ENCODE measurements around the gene MBD6.
"Not testable (repeated sequence)": the region's sequence is repeated elsewhere in the genome, so short reads cannot be mapped to it uniquely, and the experiment has no call there.

MBD6 gene

DNA sequence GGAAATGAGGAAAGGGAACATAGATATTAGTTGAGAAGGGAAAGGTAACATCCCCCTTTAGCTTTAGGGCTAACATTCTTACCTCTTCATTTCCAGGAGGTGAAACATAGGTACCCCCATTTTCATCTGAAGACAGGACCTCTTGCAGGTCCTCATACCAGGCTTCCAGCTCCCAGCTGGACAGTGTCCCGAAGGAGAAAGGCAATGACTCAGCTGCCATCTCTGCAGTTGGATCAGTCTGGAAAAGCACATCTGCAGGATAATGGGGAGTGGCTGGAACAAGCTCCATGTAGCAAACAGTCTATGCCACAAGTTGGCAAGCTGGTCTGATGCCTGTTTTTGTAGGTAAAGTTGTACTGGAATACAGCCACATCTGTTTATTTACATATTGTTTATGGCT lies 5.4 kb upstream of the MBD6 start:
- DNase-seq = no peak

DNA sequence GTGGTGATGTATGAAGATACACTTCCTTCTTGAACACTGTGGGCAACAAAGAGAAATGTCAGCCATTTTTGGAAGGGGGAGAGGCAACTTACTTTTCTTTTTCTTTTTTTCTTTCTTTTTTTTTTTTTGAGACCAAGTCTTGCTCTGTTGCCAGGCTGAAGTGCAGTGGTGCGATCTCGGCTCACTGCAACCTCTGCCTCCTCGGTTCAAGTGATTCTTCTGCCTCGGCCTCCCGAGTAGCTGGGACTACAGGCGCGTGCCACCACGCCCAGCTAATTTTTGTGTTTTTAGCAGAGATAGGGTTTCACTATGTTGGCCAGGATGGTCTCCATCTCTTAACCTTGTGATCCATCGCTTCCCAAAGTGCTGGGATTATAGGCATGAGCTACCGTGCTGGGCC lies 4.9 kb upstream of the MBD6 start:
- not testable (repeated sequence) for DNase-seq

DNA sequence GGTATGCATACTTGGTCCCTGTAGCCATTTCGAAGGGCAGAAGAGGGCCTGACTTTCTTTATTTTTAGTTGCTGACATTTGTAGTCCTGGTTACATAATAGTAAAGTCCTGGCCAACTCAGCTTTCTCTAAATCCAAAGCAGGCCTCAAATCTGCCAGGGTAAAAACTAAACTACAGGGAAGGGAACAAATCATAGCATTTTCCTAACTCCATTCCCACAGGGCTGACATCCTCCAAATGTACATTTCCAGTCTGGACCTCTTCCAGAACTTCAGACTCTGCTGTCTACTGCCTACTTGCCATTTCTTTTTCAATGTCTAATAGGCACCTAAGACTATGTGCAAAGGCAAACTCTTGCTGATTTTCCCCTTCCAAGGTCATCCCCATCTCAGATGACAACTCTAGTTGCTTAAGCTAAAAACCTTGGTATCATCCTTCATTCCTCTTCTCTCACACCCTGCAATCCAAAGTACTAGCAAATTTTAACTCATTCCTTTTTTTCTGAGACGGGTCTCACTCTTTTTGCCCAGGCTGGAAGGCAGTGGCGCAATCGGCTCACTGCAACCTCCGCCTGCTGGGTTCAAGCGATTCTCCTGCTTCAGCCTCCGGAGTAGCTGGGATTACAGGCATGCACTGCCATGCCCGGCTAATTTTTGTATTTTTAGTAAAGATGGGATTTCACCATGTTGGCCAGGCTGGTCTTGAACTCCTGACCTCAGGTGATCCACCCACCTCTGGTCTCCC lies 4.3 kb upstream of the MBD6 start:
- DNase-seq = no peak

DNA sequence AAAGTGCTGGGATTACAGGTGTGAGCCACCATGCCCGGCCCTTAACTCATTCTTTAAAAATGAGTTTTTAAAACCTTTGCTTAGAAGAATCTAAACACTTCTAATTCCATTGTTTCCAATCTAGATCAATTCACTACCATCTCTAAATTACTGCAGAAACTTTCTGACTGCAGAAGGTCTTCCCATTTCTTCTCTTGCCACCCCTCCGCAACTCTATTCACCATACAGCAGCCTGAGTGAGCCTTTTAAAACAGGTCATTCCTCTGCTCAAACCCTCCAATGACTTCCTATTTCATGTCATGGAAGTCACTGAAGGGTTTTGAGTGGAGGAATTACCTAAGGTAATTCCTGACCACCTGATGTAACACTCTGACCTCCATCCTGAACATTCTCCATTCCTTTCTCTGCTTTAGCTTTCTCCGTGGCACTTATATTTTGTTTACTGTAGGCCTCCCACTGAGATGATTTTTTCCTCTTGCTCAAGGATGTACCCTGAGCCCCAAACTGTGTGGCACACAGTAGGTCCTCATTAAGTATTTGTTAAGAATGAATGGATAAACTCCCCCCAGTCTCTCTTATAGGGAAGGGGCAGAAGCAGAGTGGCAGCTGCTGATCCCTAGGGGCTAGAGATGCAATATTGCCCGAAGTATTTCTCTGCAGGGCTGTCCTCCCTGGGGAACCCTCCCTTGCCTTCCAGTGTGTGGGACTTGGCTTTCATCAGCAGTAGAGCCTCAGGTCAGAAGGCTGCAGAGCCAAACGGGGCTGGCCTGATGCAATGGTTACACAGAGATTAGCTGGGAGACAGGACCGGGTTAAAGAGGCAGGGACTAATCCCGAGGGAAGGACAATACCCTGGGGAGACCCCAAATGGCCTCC lies 3.5 kb upstream of the MBD6 start:
- DNase-seq = peak; percentile 21

DNA sequence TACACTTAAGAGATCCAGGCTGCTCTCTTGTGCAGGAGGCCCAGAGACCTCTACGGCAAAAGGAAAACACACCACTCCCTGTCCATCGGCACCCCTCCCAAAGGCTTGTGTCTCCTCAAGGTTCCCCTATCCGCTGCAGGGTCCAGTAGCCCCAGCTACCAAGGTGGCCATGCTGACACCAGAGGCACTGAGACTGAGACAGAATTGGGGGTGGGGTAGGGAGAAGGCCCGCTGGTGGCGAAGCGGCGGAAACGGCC lies 2.9 kb upstream of the MBD6 start:
- no peak for DNase-seq

DNA sequence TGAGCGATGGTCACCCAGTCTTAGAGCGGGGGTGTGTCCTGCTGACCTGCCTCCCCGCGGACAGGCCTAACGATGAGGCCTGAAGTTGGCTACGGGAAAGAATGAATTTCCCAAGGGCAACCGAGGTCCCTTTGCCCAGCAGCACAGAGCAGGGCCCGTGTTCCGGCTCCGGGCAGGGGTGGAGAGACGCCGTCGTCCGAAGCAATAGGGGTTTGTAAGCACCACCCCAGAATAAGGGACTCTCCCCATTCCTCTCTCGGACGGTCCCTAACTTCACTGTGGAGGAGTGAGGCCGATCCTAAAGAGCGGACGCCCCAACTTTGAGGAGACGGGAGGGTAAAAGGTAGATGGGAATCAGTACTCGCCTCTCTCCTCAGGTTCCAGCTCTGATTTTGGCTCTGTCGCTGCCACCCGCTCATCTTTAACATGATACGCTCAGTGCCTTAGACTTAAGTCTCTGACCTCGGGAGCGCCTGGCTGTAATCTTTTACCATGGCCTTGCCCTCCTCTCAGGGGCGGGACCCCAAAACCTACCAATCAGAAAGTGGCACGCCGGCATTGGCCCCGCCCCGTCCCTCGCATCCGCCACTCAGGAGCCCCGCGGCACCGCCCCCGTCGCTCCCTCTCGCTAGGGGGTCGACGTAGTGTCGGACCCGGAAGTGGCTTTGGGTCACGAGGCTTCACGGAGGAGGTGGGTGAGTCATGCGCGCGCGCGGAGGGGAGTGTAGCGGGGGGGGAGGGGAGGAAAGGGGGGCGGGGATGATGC lies 2.4 kb upstream of the MBD6 start, which contains the start of gene DDIT3:
TSS of gene DDIT3 (minus strand) at position 462 of the 766 bp plus-strand sequence. CDS start 3,108 bp downstream, outside the sequence.
- DNase-seq = peak; percentile 99

DNA sequence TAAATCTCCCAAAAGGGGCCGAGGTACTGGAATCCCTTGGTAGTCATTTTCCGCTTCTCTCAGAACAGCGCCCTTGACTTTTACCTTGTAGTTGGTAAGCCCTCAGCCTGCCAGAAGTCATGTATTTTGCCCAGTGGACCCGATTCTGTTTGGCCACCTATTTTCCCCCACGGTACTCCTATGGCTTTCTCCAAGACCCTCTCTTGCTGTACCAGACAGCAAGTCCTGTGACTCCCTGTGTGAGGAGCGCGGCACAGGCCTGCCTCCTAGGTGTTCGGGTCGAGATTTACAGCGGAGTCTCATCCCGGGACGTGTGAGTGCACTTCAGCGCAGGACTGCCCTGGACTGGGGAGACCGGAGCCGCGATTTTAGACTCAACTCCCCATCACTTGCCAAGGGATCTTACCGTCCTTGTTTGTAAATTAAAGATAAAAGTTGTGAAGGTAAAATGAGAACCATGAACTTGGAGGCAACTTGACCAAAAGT lies 1.1 kb upstream of the MBD6 start:
- DNase-seq = no peak

DNA sequence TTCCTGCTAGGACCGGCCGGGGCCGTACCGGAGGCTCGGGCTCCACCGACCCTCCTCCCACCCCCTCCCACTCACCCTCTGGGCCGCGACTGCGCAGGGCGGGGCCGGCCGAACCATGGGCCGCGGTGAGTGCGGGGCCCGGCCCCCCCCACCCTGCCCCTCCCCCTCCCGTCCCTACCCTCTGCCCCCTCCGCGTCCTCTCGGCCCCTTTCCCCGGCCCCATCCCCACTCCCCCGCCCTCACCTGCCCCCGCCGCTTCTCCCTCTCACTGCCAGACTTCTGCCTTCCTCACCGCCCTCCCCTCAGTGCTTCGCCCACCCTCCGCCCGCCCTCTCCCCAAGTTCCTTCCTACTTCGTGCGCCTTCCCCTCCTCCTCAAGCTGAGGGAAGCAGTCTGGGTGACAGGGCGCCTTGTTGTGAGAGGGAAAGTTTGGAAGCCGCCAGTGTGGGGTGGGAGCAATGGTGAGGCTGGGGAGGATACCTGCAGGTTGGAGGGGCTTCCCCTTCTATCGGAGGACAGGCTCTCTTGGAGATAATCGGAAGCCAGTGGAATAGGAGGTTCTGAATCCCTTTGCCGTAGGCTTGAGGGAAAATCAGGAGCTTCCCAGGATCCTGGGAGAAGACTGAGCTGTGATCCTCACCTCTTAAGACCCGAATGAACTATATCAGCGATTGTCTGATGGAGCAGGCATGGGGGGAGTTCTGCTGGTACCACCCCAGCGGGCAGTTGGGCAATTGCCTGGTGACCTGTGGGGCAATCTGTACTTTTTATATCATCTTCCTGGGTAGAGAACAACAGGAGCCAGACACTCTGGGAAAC lies 472 bp downstream of the MBD6 start:
- DNase-seq = no peak

DNA sequence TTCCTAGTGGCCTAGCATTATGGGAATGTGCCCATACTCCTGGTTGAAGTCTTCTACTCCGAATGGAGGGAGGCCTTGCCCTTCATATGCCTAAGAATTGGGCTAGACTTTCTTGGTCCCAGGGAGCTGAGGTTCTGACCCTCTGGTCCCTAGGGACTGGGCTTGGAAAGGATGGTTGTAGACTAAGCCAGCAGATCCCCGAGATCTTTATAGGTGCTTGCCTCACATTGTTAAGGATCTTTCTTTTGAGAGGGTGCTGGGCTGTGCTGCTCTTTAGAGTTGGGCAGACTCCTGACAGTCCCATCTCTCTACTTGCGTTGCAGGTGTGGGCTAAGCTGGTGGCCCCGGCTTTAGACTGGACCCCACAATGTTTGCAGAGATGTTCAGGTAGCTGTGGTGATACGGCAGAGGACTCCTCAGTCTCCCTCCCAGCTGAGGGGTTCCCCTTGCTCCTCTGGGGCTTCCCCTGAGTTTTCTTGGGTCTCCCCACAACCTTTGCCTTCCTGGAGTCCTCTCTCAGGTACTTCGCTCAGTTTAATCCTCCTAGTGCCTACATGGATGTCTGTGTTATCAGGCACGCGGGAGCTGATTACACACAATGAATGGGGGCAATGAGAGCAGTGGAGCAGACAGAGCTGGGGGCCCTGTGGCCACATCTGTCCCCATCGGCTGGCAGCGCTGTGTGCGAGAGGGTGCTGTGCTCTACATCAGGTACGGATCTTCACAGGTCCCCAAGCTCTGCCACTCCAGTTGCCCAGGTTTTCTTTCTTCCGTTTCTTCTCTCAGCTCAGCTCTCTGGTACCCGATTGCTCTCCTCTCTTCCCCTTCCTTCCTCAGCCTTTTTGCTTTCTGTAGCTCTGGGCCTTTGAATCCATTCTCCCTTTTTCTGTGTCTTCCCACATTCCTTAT lies 1.3 kb downstream of the MBD6 start:
- DNase-seq = peak; percentile 42

DNA sequence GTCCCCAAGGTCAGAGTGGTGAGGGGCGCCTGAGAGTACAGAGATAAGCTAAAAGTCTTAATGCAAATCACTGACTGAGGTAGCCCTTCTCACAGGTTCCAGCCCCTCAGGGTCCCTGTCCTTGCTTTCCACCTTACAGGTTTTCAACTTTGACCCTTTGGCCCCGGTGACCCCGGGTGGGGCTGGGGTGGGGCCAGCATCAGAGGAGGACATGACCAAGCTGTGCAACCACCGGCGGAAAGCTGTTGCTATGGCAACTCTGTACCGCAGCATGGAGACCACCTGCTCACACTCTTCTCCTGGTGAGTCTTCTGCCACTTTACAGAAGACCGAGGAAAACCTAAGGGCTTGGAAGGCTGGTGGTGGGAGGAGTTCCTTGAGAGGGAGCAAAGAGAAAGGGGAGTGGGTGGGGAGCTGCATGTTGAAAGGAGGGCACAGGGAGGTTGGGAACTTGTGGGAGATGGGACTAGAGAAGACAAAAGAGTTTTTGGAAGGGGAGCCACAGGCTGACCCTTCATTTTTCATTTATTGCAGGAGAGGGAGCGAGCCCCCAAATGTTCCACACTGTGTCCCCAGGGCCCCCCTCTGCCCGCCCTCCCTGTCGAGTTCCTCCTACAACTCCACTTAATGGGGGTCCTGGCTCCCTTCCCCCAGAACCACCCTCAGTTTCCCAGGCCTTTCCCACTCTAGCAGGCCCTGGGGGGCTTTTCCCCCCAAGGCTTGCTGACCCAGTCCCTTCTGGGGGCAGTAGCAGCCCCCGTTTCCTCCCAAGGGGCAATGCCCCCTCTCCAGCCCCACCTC lies 2.4 kb downstream of the MBD6 start:
- no peak for DNase-seq

DNA sequence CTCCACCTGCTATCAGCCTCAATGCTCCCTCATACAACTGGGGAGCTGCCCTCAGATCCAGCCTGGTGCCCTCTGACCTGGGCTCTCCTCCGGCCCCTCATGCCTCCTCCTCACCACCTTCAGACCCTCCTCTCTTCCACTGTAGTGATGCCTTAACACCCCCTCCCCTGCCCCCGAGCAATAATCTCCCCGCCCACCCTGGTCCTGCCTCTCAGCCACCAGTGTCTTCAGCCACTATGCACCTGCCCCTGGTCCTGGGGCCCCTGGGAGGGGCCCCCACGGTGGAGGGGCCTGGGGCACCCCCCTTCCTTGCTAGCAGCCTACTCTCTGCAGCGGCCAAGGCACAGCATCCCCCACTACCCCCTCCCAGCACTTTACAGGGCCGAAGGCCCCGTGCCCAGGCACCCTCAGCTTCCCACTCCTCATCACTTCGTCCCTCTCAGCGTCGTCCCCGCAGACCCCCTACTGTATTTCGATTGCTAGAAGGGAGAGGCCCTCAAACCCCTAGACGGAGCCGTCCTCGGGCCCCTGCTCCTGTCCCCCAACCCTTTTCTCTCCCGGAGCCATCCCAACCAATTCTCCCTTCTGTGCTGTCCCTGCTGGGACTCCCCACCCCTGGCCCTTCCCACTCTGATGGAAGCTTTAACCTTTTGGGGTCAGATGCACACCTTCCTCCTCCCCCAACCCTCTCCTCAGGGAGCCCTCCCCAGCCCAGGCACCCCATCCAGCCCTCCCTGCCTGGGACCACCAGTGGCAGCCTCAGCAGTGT lies 3.2 kb downstream of the MBD6 start:
- DNase-seq = no peak

DNA sequence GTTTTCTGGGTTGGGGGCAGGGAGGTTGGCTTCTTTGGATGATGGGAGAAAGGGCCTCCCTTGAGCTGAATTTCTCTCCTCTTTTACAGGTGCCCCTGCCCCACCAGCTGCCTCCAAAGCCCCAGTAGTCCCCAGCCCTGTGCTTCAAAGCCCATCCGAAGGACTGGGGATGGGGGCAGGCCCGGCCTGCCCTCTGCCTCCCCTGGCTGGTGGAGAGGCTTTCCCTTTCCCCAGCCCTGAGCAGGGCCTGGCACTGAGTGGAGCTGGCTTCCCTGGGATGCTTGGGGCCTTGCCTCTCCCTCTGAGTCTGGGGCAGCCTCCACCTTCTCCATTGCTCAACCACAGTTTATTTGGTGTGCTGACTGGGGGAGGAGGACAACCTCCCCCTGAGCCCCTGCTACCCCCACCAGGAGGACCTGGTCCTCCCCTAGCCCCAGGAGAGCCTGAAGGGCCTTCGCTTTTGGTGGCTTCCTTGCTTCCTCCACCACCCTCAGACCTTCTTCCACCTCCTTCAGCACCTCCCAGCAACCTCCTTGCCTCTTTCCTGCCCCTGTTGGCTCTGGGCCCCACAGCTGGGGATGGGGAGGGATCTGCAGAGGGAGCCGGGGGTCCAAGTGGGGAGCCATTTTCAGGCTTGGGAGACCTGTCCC lies 4.0 kb downstream of the MBD6 start:
- no peak for DNase-seq

DNA sequence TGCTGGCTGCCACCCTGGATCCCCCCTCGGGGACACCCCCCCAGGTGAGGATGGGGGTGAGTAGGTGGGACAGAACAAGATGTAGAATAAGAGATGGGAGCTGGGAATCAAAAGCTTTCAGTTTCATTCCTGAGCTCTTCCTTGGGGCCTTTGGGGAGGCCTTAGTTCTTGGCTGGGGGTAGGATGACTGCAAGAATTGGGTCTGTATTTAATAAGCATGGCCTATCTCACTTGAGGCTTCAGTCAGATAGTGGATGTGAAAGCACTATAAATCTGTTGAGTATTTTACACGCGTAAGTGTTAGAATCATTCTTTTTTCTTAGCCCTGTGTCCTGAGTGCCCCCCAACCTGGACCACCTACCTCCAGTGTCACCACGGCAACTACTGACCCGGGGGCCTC lies 4.6 kb downstream of the MBD6 start:
- no peak for DNase-seq

DNA sequence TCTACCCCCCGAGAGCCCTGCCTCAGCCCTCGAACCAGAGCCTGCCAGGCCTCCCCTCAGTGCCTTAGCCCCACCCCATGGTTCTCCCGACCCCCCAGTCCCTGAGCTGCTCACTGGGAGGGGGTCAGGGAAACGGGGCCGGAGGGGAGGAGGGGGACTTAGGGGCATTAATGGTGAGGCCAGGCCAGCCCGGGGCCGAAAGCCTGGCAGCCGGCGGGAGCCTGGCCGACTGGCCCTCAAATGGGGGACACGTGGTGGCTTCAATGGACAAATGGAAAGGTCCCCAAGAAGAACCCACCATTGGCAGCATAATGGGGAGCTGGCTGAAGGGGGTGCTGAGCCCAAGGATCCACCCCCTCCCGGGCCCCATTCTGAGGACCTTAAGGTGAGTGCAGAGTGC lies 5.6 kb downstream of the MBD6 start:
- no peak for DNase-seq

DNA sequence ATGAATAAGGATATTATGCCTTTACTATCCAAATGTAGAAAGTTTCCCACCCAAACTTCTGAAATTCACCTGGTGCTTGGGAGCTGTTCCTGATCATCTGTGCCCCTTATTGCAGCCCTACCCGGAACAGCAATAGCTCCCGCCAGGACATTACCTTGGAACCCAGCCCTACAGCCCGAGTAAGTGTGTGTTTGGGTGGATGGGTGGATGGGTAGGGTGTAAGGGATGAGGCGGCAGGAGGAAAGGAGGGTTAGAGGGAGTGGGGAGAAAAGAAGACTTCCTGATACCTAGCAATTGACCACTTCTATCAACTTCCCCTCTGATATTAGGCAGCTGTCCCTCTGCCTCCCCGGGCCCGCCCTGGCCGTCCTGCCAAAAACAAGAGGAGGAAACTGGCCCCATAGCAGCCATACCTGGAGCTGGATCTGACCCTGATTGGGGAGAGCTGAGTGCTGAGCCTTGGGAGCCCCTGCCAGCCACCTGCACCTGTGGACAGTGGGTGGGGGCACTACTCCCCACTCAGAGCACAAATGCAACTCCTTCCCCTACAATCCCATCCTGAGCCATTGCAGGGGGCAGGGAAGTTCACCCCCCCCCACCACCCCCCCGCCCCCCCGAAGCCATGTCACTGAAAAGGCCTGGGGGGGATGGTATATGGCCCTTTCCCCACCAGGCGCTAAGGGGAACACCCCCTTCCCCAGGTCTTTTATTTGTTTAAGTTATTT lies 6.4 kb downstream of the MBD6 start:
- no peak for DNase-seq

DNA sequence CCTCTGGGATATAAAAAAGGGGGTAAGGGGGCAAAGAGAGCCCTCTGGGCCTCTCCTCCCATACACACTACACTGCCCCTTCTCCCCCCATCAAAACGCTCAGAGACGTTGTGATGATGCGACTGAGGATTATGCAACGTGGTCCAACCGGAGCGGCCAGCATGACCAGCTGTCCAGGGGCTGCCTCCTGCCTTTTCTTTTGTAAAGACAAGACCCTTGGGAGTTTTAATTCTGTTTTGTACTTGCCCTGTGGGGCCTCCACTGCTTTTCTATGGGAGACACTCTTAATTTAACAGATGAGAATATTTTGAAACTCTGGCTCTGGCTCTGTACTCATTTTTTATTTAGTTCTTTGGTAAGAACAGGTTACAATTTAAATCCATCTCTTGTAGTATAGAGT lies 7.2 kb downstream of the MBD6 start:
- no peak for DNase-seq

DNA sequence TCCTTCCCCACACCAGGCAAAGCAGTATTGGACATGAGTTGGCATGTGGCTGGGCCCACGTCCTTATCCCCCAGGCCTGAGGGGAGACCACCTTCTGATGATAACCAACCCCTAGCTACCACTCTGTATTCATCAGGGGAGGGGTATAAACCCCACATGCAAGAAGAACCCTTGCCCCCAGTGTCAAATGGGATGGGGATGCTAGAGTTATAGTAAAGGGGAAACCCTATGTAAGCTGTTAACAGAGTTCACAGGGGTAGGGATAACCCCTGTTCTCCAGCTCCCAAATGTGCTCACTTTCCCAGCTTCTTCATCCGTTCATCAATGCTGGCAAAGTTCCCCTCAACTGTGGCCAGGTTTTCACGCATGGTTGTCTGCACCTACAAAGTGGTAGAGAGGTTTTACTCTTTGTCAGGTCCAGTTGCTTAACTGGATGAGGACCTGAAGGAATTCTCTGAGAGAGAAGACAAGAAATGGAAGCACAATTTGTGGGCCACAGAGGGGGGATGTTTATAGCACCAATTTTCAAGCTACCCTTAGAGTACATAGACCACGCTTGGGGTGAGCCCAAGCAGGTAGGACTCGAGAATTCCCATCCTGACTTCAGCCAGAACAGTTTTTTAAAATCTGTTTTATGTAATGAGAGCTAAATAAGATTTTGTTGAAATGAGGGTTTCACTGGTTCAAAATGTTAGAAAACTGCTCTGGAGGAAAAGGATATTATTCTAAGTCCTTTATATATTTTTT lies 7.9 kb downstream of the MBD6 start:
- no peak for DNase-seq

DNA sequence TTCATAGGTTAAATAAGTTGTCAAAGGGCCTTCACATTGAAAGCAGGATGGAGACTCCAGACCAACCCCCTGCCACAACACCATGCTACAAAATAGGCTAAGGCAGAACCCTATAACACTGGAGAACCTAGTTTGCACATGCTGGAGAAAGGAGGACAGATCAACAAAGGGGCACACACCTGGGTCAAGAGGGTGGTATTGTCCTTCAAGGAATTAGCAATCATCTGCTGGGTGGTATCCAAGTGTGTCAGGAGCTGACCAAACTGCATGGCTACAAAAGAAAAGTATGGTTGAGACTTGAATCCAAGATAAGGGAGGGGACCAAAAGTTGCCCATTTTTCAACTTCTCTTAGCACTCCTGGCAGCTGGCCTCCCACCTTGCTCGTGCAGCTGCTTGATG lies 9.2 kb downstream of the MBD6 start:
- no peak for DNase-seq
